K562 (cell line): Measurements from ENCODE around the gene EVA1B. TPM values are rescaled to one million over a fixed set of nuclear protein-coding genes. Genes with fewer than 3 reads are reported as not detected.

Experiments
- ATAC-seq: fragments of 200-7000 bp; cut with Tn5 transposase; 3 replicates; pipeline ENCODE4 v1.9.1; 2020; ENCODE audit warnings: moderate library complexity
- BruUV-seq: library from RNA; stranded (reverse); fragments of 400-500 nt; replicated peaks from 2 replicates; lab custom pipeline; 2021; lab: Mats Ljungman, UMichigan
- CTCF ChIA-PET: fragments of 300-600 bp; formaldehyde crosslinking; extraction: SDS; loops from one replicate; lab custom pipeline; 2021; ENCODE audit warnings: low intra/inter-chr PET ratio; lab: Yijun Ruan, JAX
- POLR2A ChIA-PET: fragments of 300-600, 350-650 bp; sonication (Branson Sonifier 250); formaldehyde crosslinking; extraction: SDS; loops from one replicate; lab custom pipeline; 2021; ENCODE audit warnings: antibody characterized with exemption, inconsistent platforms; lab: Yijun Ruan, JAX
- DNase-seq, 4 experiments: peaks; one replicate each; pipeline versions ENCODE4 v3.0.0 to v3.0.0-alpha.2; 2011 to 2018; ENCODE audit warnings: low spot score in 3 of 4, mixed read lengths in 3 of 4; ENCODE audit errors: extremely low read depth in 1 of 4
- FAIRE-seq: peaks from 2 replicates; lab custom pipeline; 2011; peaks lifted over from hg19 to GRCh38; lab: Jason Lieb, UNC
- H2AFZ ChIP-seq: 2 replicates; pipeline ENCODE4 v1.6.0; 2011; ENCODE audit warnings: low read depth, low read length, control low read depth, inconsistent platforms
- H3K27ac ChIP-seq: fragments of 200-600 bp; 3 replicates; pipeline ENCODE4 v1.8.0; 2011; ENCODE audit warnings: low read depth, mild to moderate bottlenecking, control low read depth, inconsistent platforms, low read length, moderate library complexity, mixed read lengths; ENCODE audit errors: extremely low read depth
- H3K27me3 ChIP-seq, 2 experiments: fragments of 300-600 bp in 1 of 2; 2 replicates in 1 of 2; 3 replicates in 1 of 2; pipeline versions ENCODE4 v1.6.0 to v1.8.0; 2011; ENCODE audit warnings: inconsistent platforms in 2 of 2, low read length in 2 of 2, mild to moderate bottlenecking in 1 of 2, mixed read lengths in 1 of 2, moderate library complexity in 1 of 2; ENCODE audit not compliant: control insufficient read depth in 2 of 2, insufficient read depth in 2 of 2
- H3K36me3 ChIP-seq: fragments of 300-600 bp; 3 replicates; pipeline ENCODE4 v1.8.0; 2011; ENCODE audit warnings: mild to moderate bottlenecking, low read length, inconsistent platforms; ENCODE audit not compliant: control insufficient read depth, insufficient read depth
- H3K4me1 ChIP-seq, 2 experiments: fragments of 200-600 bp in 1 of 2; replicated peaks in 1 of 2; 2 replicates in 1 of 2; 3 replicates in 1 of 2; pipeline versions ENCODE4 v1.5.1 to v1.8.0; 2011; ENCODE audit warnings: inconsistent platforms in 2 of 2, low read length in 2 of 2, mild to moderate bottlenecking in 1 of 2, mixed read lengths in 1 of 2, moderate library complexity in 1 of 2; ENCODE audit not compliant: control insufficient read depth in 2 of 2, insufficient read depth in 2 of 2
- H3K4me2 ChIP-seq: 2 replicates; pipeline ENCODE4 v1.6.1; 2011; ENCODE audit warnings: low read length, control low read depth, inconsistent platforms, mixed read lengths; ENCODE audit not compliant: insufficient read depth
- H3K4me3 ChIP-seq: fragments of 200-600 bp; sonication (generic), shearing (Covaris generic); 2 replicates; pipeline ENCODE4 v1.5.1; 2016; ENCODE audit warnings: control low read depth, inconsistent platforms
- H3K79me2 ChIP-seq: fragments of 200-600 bp; 3 replicates; pipeline ENCODE4 v1.8.0; 2011; ENCODE audit warnings: low read length, inconsistent platforms; ENCODE audit not compliant: control insufficient read depth, insufficient read depth
- H3K9ac ChIP-seq, 2 experiments: 2 replicates each; pipeline versions ENCODE4 v1.6.0 to v1.6.1; 2011; ENCODE audit warnings: low read depth in 2 of 2, low read length in 2 of 2, control low read depth in 1 of 2, inconsistent platforms in 1 of 2, mild to moderate bottlenecking in 1 of 2, mixed read lengths in 1 of 2; ENCODE audit not compliant: insufficient read depth in 1 of 2
- H3K9me1 ChIP-seq: one replicate; pipeline ENCODE4 v1.6.0; 2011; ENCODE audit warnings: inconsistent platforms, mild to moderate bottlenecking, low read length, moderate library complexity; ENCODE audit not compliant: control insufficient read depth, insufficient read depth
- H3K9me3 ChIP-seq: replicated peaks from 2 replicates; pipeline ENCODE4 v1.5.1; 2011; ENCODE audit warnings: low read depth, low read length, inconsistent platforms; ENCODE audit not compliant: control insufficient read depth, insufficient read depth
- H4K20me1 ChIP-seq: replicated peaks from 2 replicates; pipeline ENCODE4 v1.6.1; 2011; ENCODE audit warnings: low read length, inconsistent platforms, mixed read lengths; ENCODE audit not compliant: control insufficient read depth, insufficient read depth
- BRF1 ChIP-seq: IDR thresholded peaks from 3 replicates; pipeline ENCODE4 v1.6.1; 2011; ENCODE audit warnings: borderline replicate concordance, mild to moderate bottlenecking; ENCODE audit not compliant: insufficient read length; ENCODE audit errors: extremely low read depth
- CREM ChIP-seq: IDR thresholded peaks from 2 replicates; pipeline ENCODE4 v1.6.1; 2014; ENCODE audit warnings: antibody characterized with exemption, low read depth
- E2F8 ChIP-seq: fragments of 450-650 bp; IDR thresholded peaks from 2 replicates; pipeline ENCODE4 v1.7.1; 2018; ENCODE audit warnings: mild to moderate bottlenecking, low read depth; ENCODE audit not compliant: partially characterized antibody
- ETS1 ChIP-seq: conservative IDR thresholded peaks from 2 replicates; pipeline ENCODE4 v1.6.1; 2011; ENCODE audit warnings: low read depth, mild to moderate bottlenecking, low read length; ENCODE audit not compliant: control insufficient read depth
- HCFC1 ChIP-seq: IDR thresholded peaks from 2 replicates; pipeline ENCODE4 v1.6.1; 2012; ENCODE audit warnings: low read depth, low read length, improper control_type of control experiment
- HNRNPK ChIP-seq: fragments of 200-400 bp; formaldehyde crosslinking; IDR thresholded peaks from one replicate; pipeline ENCODE4 v1.6.1; 2018; ENCODE audit warnings: mild to moderate bottlenecking, low read depth, low read length; ENCODE audit not compliant: poor library complexity, severe bottlenecking
- KDM4B ChIP-seq, 2 experiments: fragments of 450-650 bp in 1 of 2; sonication (generic) in 1 of 2; IDR thresholded peaks; 2 replicates each; pipeline ENCODE4 v1.6.1; 2016 to 2017; ENCODE audit warnings: borderline replicate concordance in 2 of 2, antibody characterized with exemption in 1 of 2, low read depth in 1 of 2, mild to moderate bottlenecking in 1 of 2
- MCM5 ChIP-seq: fragments of 450-650 bp; IDR thresholded peaks from 2 replicates; pipeline ENCODE4 v1.6.1; 2016; ENCODE audit warnings: low read depth
- MLLT1 ChIP-seq, 2 experiments: fragments of 450-650 bp; IDR thresholded peaks; 2 replicates each; pipeline ENCODE4 v1.6.1; 2016
- NFATC3 ChIP-seq: fragments of 450-650 bp; IDR thresholded peaks from 2 replicates; pipeline ENCODE4 v1.6.1; 2017; ENCODE audit warnings: mild to moderate bottlenecking
- PURB ChIP-seq: sonication (generic); formaldehyde crosslinking; IDR thresholded peaks from 2 replicates; pipeline ENCODE4 v1.9.0; 2021; ENCODE audit warnings: low read depth, mild to moderate bottlenecking, missing genetic modification reagents
- SAFB ChIP-seq: fragments of 200-400 bp; formaldehyde crosslinking; IDR thresholded peaks from 2 replicates; pipeline ENCODE4 v1.6.1; 2017; ENCODE audit warnings: low read depth, low read length, borderline replicate concordance
- THRA ChIP-seq: fragments of 450-650 bp; IDR thresholded peaks from 2 replicates; pipeline ENCODE4 v1.6.1; 2017; ENCODE audit warnings: mild to moderate bottlenecking, moderate library complexity
- ZKSCAN1 ChIP-seq: fragments of 150-350 bp; IDR thresholded peaks from 2 replicates; pipeline ENCODE4 v1.6.1; 2016; ENCODE audit warnings: low read depth, low read length
- ZNF24 ChIP-seq: fragments of 450-650 bp; IDR thresholded peaks from 2 replicates; pipeline ENCODE4 v1.6.1; 2016
- ZNF253 ChIP-seq: fragments of 250-450 bp; sonication (Bioruptor Pico); conservative IDR thresholded peaks from 2 replicates; pipeline ENCODE4 v1.6.1; 2021; ENCODE audit warnings: mild to moderate bottlenecking
- ZNF584 ChIP-seq: fragments of 200-800 bp; sonication (Bioruptor generic); IDR thresholded peaks from 2 replicates; pipeline ENCODE4 v1.6.1; 2016; ENCODE audit warnings: low read depth, mild to moderate bottlenecking, missing genetic modification characterization, missing compliant biosample characterization
- WGBS: fragments of 100-300 bp; shearing (Covaris generic); methylation state at CpG from one replicate; pipeline ENCODE4 v1.1.6; 2016; ENCODE audit warnings: low coverage, mixed read lengths; ENCODE audit not compliant: insufficient coverage; ENCODE audit errors: missing lambda C conversion rate; 5-methylcytosine and 5-hydroxymethylcytosine counted together
- in situ Hi-C: fragments of 300-500 bp; cut with MboI; formaldehyde crosslinking; loops from 4 replicates; pipeline ENCODE4 v1.15.0; 2018; ENCODE audit warnings: inconsistent platforms, mixed read lengths
- intact Hi-C: fragments of 100-400 bp; cut with micrococcal nuclease; formaldehyde crosslinking; loops from 2 replicates; pipeline ENCODE4 v1.14.2; 2022
- polyA plus RNA-seq, 8 experiments: library from polyadenylated mRNA; depleted of rRNA in 4 of 8; stranded (reverse) in 5 of 8; unstranded in 3 of 8; fragments of >200 nt; fragmentation: Nextera tagmentation in 2 of 8; fragmentation: Illumina TruSeq in 1 of 8; extraction: Ambion mirVana in 2 of 8; extraction: Trizol in 1 of 8; gene quantifications; 2 replicates each; pipeline versions ENCODE4 v1.2.1 to v1.2.3, GENCODE V29; 2011 to 2014; ENCODE audit warnings: inconsistent platforms in 1 of 8, missing spikeins in 1 of 8
- total RNA-seq, 7 experiments: library from RNA; depleted of rRNA in 6 of 7; stranded (reverse); fragments of >200 nt in 6 of 7; fragmentation: Illumina TruSeq in 2 of 7; extraction: Trizol in 2 of 7; gene quantifications; 2 replicates each; pipeline versions ENCODE4 v1.2.1 to v1.2.3, GENCODE V29; 2011 to 2021; ENCODE audit warnings: low replicate concordance in 1 of 7

Gene EVA1B
- total and polyA plus RNA-seq, 9 of the 15 experiments (the other 6 are each of a cell fraction or from before 2014, with no cell fraction given): 0.08 to 65.7 (median 2.4) TPM

- no peaks in the 10 kb centered on the region for H3K9me3 ChIP-seq
- intact Hi-C loops (no loop called here), in situ Hi-C loops (no loop called here)
- H2AFZ ChIP-seq: no peak overlapping the region
- H4K20me1 ChIP-seq: peaks cover 4% of the 10 kb centered on the region; the same call in 1 of the 2 replicates
- no peak overlapping the region for H3K9ac ChIP-seq
- no peaks in the 10 kb centered on the region; a peak in 1 of 5 replicates for H3K4me1 ChIP-seq
- DNase-seq: no peak
- H3K27me3 ChIP-seq: no peaks in the 10 kb centered on the region
- no TSS peak for BruUV-seq
- 73% methylated on average over 1 of the region's 1 CpG for WGBS
- H3K9me1 ChIP-seq: no peaks in the 10 kb centered on the region
- no peak for FAIRE-seq
- H3K36me3 ChIP-seq: peaks cover 91% of the 10 kb centered on the region
- ChIA-PET POLR2A (interaction anchor here (0.6 to 1.5 kb wide), 9 partner anchors 11 to 182 kb away, joined by 3 to 10 read pairs (median 3); partner anchors contain the start of gene THRAP3), CTCF (no interaction called here)
- H3K4me3 ChIP-seq: no peak overlapping the region
- ATAC-seq: no peak
- H3K27ac ChIP-seq: peak overlapping the region; percentile 43; the same call in 1 of the 3 replicates
- no peak overlapping the region for H3K4me2 ChIP-seq
- H3K79me2 ChIP-seq: no peaks in the 10 kb centered on the region
- TF ChIP-seq BRF1 (no peak), ZNF584 (no peak), ZNF24 (no peak), HCFC1 (no peak), MCM5 (no peak), ZNF253 (no peak), ZKSCAN1 (no peak), CREM (no peak), KDM4B (IDR thresholded peaks at IDR 0.05; ENCODE audit: borderline replicate concordance in 2 of 2, low read depth in 1 of 2) (no peak), HNRNPK (no peak), ETS1 (no peak), NFATC3 (no peak), MLLT1 (IDR thresholded peaks at IDR 0.05) (no peak), E2F8 (no peak), SAFB (no peak), PURB (CRISPR knock-in tag) (no peak), THRA (no peak)
These were observed 22.9 kb downstream of the EVA1B start for GRCh38 chr1:36300526-36300925.
